ENCODE data around the gene MGAT5B.

Gene MGAT5B

DNA sequence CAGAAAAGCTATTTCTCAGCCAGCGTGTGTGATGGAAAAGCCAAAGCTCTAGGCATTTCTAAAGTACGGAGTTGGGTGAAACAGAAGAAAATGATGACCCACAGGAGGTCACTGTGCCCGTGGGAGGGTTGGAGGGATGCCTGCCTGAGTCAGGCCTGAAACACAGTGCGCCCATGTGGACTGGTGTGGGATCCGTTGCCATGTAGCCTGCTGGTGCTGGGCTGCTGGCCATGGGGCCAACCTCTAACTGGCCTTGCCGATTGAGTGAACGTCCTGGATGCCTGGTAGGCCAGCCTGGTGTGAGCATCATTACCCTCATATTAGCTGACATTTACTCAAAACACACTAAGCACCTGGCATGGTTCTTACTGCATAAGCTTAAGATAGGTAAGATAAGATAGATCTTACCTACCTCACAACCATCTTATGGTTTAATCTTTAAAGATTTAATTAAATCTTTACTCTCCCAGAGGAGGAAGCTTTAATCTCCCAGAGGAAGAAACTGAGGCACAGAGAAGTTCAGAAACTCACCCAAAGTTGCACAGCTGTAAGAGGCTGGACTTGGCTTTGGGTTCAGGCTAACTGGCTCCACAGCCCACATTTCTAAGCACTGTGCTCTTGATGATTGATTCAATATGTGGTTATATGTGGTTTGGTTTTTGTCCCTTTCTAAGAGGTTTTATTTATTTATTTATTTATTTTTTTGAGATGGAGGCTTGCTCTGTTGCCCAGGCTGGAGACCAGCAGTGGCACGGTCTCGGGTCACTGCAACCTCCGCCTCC, 15.7 kb downstream of the MGAT5B start:
- TF ChIP-seq, protein P1, sequence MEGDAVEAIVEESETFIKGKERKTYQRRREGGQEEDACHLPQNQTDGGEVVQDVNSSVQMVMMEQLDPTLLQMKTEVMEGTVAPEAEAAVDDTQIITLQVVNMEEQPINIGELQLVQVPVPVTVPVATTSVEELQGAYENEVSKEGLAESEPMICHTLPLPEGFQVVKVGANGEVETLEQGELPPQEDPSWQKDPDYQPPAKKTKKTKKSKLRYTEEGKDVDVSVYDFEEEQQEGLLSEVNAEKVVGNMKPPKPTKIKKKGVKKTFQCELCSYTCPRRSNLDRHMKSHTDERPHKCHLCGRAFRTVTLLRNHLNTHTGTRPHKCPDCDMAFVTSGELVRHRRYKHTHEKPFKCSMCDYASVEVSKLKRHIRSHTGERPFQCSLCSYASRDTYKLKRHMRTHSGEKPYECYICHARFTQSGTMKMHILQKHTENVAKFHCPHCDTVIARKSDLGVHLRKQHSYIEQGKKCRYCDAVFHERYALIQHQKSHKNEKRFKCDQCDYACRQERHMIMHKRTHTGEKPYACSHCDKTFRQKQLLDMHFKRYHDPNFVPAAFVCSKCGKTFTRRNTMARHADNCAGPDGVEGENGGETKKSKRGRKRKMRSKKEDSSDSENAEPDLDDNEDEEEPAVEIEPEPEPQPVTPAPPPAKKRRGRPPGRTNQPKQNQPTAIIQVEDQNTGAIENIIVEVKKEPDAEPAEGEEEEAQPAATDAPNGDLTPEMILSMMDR (IDR thresholded peaks at IDR 0.05): no peak

DNA sequence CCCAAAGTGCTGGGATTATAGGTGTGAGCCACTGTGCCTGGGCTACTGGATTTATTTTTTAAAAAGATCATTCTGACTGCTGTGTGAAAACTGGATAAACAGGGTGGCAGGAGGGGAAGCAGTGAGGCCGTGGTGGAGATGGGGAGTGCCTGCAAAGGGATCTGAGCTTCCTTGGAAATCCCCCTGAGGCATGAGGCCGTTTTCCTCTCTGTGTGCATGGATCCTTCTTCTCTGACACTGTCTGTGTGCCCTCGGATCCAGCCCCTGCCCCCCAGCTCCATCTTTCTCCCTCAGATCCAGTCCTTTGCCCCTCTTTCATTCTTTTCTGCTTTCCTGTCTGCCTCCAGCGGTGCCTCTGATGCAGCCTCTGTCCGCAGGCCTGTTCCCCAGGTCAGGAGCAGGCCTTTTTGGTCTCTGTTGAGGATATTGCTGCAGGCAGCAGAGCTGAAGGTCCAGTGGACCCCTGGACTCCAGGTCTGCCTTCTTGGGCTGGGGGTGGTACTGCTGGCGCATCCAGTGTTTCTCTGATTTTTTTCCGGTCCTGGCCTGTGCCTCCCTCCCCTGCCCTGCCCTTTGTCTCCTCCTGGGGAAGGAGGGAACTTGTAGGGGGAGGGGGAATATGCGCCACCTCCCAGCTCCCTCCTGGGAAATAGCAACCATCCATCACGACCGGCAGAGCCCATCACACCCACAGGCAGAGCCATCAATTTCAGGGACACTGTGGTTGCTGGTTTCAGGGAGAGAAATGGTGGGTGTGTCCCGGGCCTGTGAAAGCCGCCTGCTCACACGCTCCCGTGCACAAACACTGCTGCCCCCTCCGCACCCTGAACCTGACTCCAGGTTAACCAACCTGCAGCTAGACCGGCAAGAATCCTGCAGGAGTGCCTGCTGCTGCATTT, 17.0 kb downstream of the MGAT5B start:
- TF ChIP-seq, protein P1 (IDR thresholded peaks at IDR 0.05): no peak

DNA sequence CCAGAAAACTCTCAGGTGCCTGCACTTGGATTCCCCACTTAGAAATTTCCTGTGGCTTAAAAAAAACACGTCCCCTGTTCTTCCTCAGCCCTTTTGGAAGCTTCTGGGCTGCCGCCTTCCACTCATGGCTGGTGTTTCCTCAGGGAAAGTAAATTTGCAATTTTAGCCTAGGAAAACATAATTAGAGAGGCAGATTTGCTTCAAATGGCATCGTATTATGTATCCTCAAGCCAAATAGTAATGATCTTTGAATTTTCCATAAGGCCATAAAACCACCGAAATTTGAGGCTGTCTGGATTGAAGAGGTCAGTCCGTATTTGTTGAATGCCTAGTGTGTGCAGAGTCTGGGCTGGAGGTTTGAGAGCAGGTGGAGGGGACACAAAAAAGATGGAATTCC, 17.7 kb downstream of the MGAT5B start:
- TF ChIP-seq, protein P1 (IDR thresholded peaks at IDR 0.05): no peak

DNA sequence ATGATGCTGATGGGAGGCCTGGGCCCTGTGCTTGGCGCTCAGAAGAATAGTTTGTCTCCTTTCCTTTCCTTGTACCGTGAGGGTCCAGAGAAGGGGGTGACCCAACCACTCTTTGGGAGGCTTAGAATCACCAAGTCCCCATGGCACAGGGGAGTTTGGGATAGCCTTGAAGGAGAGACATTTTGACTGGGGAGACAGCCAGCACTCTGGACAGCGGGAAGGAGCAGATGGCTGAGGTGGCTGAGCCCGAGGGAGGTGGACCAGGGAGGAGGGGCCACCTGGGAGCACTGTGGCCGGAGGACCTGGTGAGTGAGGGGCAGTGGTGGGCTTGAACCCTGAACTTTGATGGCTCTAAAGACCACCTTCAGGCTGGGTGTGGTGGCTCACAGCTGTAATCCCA, 18.2 kb downstream of the MGAT5B start:
- TF ChIP-seq, protein P1 (IDR thresholded peaks at IDR 0.05): no peak

DNA sequence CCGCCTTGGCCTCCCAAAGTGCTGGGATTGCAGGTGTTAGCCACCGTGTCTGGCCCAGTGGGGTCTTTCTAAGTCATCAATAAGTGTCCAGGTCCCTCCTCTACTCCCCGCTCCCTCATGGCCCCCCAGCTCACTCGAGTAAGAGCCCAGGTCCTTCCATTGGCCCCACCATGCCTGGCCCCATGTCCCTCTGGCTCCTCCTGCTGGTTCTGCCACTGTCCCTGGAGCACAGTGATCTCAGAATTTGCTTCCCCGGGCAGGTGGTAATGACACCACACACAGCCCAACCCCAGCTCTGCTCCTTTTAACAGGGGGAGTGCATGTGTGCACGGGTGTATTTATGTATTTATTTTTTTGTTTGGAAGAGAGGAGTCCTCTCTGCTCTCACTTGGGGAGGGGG, 19.6 kb downstream of the MGAT5B start:
- TF ChIP-seq, protein P1 (IDR thresholded peaks at IDR 0.05): no peak

DNA sequence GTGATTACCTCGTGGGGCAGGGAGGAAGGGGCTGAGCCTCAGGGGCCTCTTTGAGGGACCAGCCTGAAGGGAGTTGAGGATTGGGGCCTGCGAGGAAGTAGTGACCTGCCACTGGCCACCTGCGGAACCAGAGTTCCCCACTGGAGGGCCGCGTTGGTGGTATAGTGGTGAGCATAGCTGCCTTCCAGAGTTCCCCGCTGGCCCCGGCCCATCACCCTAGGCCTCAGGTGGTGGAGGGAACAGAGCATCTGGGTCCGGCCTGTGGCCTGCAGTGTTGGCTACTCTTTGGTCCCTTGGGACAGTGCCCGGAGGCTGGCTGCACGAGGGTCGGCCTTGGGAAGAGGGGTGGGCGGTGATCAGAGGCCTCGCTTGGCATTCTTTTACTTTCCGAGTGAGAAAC, 20.5 kb downstream of the MGAT5B start:
- TF ChIP-seq, protein P1 (IDR thresholded peaks at IDR 0.05): no peak

DNA sequence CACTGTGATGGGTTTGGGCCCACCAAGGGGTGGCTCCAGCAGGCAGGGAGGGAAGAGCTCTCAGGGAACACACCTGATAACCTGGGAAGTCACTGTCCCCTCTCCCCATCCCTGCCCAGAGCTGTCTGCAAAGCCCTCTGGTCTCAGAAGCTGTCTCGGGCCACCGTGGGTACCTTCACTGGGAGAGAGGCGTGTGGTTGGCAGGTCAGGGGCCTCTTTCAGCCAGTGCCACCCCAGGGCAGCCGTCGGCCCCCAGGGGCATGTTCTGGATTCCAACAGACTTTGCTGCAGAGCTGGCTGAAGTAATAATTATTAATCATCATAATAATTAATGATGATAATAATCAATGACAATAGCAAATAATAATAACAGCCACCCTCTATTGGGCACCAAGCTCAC, 21.1 kb downstream of the MGAT5B start:
- TF ChIP-seq, protein P1 (IDR thresholded peaks at IDR 0.05): no peak

All from LNCAP (cell line).